ENCODE data around the gene KCNJ4. TPM values are rescaled to one million over a fixed set of nuclear protein-coding genes. Genes with fewer than 3 reads are reported as not detected.
"Not testable (repeated sequence)": the region's sequence is repeated elsewhere in the genome, so short reads cannot be mapped to it uniquely, and the experiment has no call there.

KCNJ4 gene
- total RNA-seq, 1 experiment from 2014 or later, result not detected

DNA sequence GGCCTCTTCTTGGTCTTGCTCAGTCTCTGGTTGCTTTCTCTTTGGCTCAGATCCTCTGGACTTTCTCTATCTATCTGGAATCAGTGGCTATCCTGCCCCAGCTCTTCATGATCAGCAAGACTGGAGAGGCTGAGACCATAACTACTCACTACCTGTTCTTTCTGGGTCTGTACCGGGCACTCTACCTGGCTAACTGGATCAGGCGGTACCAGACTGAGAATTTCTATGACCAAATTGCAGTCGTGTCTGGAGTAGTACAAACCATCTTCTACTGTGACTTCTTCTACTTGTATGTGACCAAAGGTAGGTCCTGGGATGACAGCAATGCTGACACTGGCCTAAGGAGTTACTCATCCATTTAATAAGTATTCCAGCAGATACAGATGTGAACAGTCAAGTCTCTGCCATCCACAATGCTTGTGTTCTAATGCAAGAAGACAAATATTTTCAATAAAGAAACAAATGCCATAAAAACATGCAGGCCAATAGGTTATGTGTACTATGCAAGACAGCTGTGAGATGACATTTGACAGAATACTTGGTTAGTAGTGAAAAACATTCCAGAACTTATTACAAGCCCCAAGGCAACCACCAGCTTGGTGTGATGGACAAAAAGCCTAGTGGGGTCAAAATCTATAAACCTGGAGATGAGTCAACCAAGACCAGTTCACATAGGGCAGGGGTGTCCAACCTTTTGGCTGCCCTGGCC, 26.3 kb upstream of the KCNJ4 start:
- H3K4me3 ChIP-seq, result no peak overlapping the region
- no peak for DNase-seq
- H3K36me3 ChIP-seq, result peaks cover 67% of the 10 kb centered on the region

GRCh38 chr22:38479096-38479837, 24.3 kb upstream of the KCNJ4 start:
- Histone ChIP-seq H3K4me3 (no peak overlapping the region), H3K9me3 (no peaks in the 10 kb centered on the region), H3K36me3 (peaks cover 51% of the 10 kb centered on the region), H3K27me3 (no peaks in the 10 kb centered on the region)
- no peak for DNase-seq

More for the DNA sequence above, 26.3 kb upstream of the KCNJ4 start:
- H3K27me3 ChIP-seq, result no peaks in the 10 kb centered on the region
- H3K9me3 ChIP-seq, result no peaks in the 10 kb centered on the region

DNA sequence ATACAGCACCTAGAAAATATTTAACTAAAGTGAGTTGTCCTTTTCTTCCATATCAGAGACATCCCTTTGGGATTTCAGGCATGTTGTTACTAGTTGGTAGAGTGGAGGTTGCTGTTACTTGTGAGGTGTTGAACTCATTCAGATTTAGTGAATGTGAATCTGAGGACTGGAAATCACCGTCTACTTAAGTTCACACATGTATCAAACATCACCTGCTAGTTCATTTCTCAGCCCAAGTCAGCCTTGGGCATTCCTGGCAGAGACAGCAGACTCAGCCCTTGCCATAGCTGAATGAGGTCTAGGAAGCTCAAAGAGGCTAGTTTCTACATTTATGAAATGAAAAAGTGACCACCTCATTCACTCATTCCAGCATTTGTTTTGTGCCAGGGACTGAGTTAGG, 22.6 kb upstream of the KCNJ4 start:
- no peaks in the 10 kb centered on the region for H3K9me3 ChIP-seq
- no peak for DNase-seq
- H3K4me3 ChIP-seq, result no peak overlapping the region
- H3K36me3 ChIP-seq, result peaks cover 34% of the 10 kb centered on the region
- H3K27me3 ChIP-seq, result no peaks in the 10 kb centered on the region

DNA sequence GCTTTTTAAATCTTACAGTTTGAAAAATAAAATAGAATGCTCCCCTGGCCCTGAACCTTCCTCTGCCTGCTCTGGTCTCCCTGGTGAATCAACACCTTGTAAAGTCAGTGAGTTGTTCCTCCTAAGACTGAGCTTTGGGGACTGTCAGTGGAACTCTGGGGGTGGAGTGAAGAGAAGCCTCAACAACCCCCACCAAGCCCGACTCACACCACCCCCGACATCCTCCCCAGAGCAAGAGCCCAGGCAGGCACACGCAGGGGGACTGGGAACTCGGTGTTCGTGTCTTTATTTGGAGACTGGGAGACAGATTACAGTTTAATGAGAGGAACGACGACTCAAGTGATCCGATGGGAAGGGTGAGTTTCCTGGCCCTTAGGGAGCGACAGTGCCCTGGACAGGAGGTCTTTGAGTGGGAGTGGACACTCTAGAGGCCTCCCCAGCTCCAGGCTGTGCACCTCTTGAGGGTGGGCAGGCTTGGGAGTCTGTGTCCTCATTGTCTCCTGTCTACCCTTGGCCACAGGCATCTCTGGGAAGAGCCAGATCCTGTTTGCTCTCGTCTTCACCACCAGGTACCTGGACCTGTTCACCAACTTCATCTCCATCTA, 19.1 kb upstream of the KCNJ4 start:
- no peaks in the 10 kb centered on the region for H3K27me3 ChIP-seq
- DNase-seq, result no peak
- no peak overlapping the region for H3K4me3 ChIP-seq
- H3K9me3 ChIP-seq, result no peaks in the 10 kb centered on the region
- peaks cover 2% of the 10 kb centered on the region; the same call in 1 of the 2 replicates for H3K36me3 ChIP-seq

- Histone ChIP-seq H3K9me3 (no peaks in the 10 kb centered on the region), H3K36me3 (no peaks in the 10 kb centered on the region; the same call in 1 of the 2 replicates), H3K4me3 (no peak overlapping the region), H3K27me3 (no peaks in the 10 kb centered on the region)
- DNase-seq, result no peak
Measured at GRCh38 chr22:38471237-38471636, 16.2 kb upstream of the KCNJ4 start.

GRCh38 chr22:38470179-38470578, 15.2 kb upstream of the KCNJ4 start:
- H3K4me3 ChIP-seq, H3K9me3 ChIP-seq, H3K27me3 ChIP-seq, H3K36me3 ChIP-seq, DNase-seq: not testable (repeated sequence)

- no peaks in the 10 kb centered on the region; the same call in 1 of the 2 replicates for H3K36me3 ChIP-seq
- no peaks in the 10 kb centered on the region for H3K27me3 ChIP-seq
- peak overlapping the region; percentile 65 for H3K4me3 ChIP-seq
- no peaks in the 10 kb centered on the region for H3K9me3 ChIP-seq
- no peak for DNase-seq
Measured at GRCh38 chr22:38469306-38469781, 14.3 kb upstream of the KCNJ4 start.

DNA sequence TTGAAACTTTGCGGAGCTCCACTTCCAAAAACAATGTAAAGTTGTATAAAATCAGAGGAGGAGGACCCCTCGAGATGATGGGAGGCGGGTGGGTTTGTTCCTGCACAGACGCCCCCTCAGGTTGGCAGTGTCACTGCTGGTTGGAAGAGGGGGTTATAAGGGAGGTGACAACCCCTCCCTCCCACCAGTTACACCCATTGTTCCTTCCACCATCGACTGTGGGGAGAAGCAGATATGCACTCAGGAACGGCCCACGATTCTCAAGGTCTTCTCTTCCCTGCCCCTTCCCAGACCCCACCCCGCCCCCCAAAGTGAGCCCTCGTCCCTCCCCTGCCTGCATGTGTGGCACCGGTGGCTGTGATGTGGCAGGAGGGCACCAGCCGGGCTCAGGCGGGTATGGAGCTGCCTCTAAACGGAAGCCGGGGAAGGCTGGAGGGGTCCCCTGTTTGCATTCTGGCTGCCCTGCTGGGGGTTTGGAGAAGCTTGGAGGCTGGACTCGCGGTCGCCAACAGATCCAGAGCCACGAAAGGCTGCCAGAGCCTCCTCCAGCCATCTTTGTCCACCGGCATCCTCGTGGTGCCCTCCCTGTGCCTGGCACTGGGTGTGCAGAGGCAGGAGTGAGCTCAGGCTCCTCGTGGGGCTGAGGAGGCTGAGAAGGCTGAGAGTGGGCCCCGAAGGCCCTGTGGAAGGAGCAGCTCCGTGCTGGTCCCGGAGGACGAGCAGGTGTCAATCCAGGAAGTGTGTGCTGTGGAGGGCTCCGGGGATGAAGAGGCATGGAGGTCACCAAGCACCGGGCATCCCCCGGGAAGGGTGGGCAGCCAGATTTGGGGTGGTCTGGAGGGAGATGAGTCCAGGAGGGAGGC, 13.7 kb upstream of the KCNJ4 start:
- H3K27me3 ChIP-seq, result no peaks in the 10 kb centered on the region
- H3K4me3 ChIP-seq, result peak overlapping the region; percentile 65
- no peaks in the 10 kb centered on the region for H3K9me3 ChIP-seq
- DNase-seq, result peak; percentile 20
- no peaks in the 10 kb centered on the region; the same call in 1 of the 2 replicates for H3K36me3 ChIP-seq

DNA sequence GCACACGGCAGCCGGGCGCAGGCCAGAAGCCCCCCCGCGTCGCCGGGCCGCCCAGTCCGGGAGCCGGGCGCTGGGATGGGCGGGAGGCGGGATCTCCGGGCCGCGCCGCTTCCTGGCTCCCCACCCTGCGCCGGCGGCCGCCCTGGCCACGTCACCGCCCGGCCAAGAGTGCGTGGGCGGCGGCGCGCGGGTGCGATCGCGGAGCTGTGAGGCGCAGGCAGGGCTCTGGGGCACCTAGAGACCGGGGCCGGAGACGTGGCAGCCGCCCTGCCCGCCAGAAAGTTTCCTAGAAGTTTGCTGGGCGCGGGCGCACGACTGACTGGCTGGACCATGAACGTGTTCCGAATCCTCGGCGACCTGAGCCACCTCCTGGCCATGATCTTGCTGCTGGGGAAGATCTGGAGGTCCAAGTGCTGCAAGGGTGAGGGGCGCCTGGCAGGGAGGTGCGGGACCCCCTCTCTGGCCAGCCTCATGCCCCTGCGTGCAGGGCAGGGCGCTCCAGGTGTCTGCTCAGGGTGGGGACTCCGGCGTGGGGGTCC, 13.0 kb upstream of the KCNJ4 start, which contains the start of gene KDELR3:
KDELR3 (plus strand) TSS at position 193 of the 539 bp plus-strand sequence; CDS start at position 331, 138 bp downstream.
- Histone ChIP-seq H3K4me3 (peak within 1 kb of the TSS; percentile 65), H3K36me3 (no peaks in the 10 kb centered on the region; the same call in 1 of the 2 replicates), H3K9me3 (no peaks in the 10 kb centered on the region), H3K27me3 (no peaks in the 10 kb centered on the region)
- peak; percentile 83 for DNase-seq

- no peaks in the 10 kb centered on the region for H3K27me3 ChIP-seq
- no peaks in the 10 kb centered on the region for H3K9me3 ChIP-seq
- no peak for DNase-seq
- peak overlapping the region; percentile 65 for H3K4me3 ChIP-seq
- no peaks in the 10 kb centered on the region; the same call in 1 of the 2 replicates for H3K36me3 ChIP-seq
Measured at GRCh38 chr22:38467438-38467903, 12.5 kb upstream of the KCNJ4 start.

DNA sequence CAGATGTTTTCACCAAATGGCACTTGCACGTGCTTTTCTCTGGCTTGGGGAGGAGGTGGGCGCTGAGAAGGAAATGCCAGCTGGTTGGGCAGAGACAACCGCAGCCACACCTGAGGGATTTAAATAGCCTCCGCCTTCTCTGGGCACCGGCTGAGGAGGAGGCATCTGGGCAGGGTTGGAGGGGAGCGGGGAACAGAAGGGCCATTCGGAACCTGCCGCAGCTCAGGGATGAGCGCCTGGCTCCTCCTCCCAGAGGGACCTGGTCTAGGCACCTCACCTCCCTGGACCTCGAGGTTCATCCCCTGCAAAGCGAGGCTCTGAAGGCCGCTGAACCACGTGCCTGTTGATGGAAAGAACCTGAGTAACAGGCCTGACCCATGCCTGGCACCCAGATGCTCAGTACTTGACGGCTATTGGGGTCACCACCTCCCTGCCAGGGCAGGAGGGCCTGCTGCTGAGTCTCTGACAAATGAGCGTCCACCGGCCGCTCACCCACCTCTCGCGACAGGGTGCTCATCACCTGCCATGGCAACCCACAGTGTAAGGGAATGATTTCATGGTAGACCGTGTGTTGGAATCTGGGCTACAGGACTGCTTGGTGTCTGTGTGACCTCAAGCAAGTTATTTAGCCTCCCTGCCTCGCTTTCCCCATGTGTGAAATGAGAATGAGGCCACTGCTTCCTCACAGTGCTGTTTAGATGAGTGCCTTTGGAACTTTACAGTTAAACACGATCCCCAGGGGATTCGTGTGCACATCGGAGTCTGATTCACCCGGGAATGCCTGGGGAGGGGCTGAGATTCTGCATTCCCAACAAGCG, 10.9 kb upstream of the KCNJ4 start:
- Histone ChIP-seq H3K9me3 (no peaks in the 10 kb centered on the region), H3K36me3 (no peaks in the 10 kb centered on the region; the same call in 1 of the 2 replicates), H3K27me3 (peaks cover 6% of the 10 kb centered on the region), H3K4me3 (no peak overlapping the region)
- no peak for DNase-seq

DNA sequence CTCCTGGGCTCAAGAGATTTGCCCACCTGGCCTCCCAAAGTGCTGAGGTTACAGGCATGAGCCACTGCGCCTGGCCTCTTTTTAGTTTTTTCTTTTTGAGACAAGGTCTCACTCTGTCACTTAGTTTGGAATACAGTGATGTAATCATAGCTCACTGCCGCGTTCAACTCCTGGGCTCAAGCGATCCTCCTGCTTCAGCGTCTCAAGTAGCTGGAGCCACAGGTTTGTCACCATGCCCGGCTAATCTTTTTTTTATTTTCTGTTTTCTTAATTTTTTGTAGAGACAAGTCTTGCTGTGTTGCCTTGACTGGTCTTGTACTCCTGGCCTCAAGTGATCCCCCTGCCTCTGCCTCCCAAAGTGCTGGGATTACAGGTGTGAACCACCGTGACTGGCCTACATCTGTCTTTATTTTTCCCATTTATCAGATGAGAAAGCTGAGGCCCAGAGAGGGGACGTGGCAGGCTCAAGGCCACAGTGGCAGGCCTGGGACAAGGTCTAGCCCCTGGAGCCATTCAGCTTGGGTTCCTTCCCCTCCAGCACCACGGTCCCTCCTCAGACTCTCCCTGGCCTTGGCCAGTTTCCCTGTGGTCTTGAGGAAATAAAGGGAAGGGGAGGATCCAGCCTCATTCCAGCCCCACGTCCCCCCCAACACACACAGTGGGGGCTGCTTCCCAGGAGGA, 10.1 kb upstream of the KCNJ4 start:
- Histone ChIP-seq H3K36me3 (no peaks in the 10 kb centered on the region), H3K9me3 (no peaks in the 10 kb centered on the region), H3K4me3 (no peak overlapping the region), H3K27me3 (peaks cover 10% of the 10 kb centered on the region)
- DNase-seq, result no peak

GRCh38 chr22:38462960-38463784, 8.2 kb upstream of the KCNJ4 start:
- DNase-seq, result no peak
- Histone ChIP-seq H3K9me3 (no peaks in the 10 kb centered on the region), H3K4me3 (no peak overlapping the region), H3K27me3 (peaks cover 10% of the 10 kb centered on the region), H3K36me3 (no peaks in the 10 kb centered on the region)
